SK-MEL-5 (cell line): ENCODE measurements around the gene BICDL2. TPM values are rescaled to one million over a fixed set of nuclear protein-coding genes. Genes with fewer than 3 reads are reported as not detected.

Source experiments
- DNase-seq: peaks from one replicate; pipeline ENCODE4 v3.0.0-alpha.2; 2016; ENCODE audit warnings: low read depth, low spot score
- in situ Hi-C: cut with HindIII; loops from 2 replicates; pipeline ENCODE4 v1.10.0; 2016; ENCODE audit warnings: low sequenced_read_pairs, high pct_unique_total_duplicates, low pct_unique_long_range_greater_than_20kb
- total RNA-seq: library from RNA; depleted of rRNA; stranded (reverse); fragments of >200 nt; shearing (Covaris generic); gene quantifications from 2 replicates; pipeline ENCODE4 v1.2.3, GENCODE V29; 2014

Gene BICDL2
- total RNA-seq, 1 experiment from 2014 or later: 0.24 TPM

GRCh38 chr16:3032624-3033023 is 4.1 kb downstream of the BICDL2 start:
- no peak for DNase-seq
- in situ Hi-C loops: no loop called here

GRCh38 chr16:3030222-3031212 is 6.2 kb downstream of the BICDL2 start:
- in situ Hi-C loops: no loop called here
- DNase-seq: no peak

GRCh38 chr16:3029491-3030221 is 7.1 kb downstream of the BICDL2 start:
- DNase-seq: no peak
- in situ Hi-C loops: no loop called here

- DNase-seq: no peak
- in situ Hi-C loops: no loop called here
These were observed 7.9 kb downstream of the BICDL2 start for GRCh38 chr16:3028716-3029319.

- in situ Hi-C loops: no loop called here
These were observed 8.6 kb downstream of the BICDL2 start for GRCh38 chr16:3027983-3028715.

GRCh38 chr16:3027489-3027795 is 9.3 kb downstream of the BICDL2 start:
- in situ Hi-C loops: no loop called here
- no peak for DNase-seq

More at GRCh38 chr16:3027983-3028715, 8.6 kb downstream of the BICDL2 start:
- peak; percentile 82 for DNase-seq

- in situ Hi-C loops: no loop called here
These were observed 9.9 kb downstream of the BICDL2 start for GRCh38 chr16:3026609-3027488.

GRCh38 chr16:3026003-3026378 is 10.8 kb downstream of the BICDL2 start:
- in situ Hi-C loops: no loop called here
- DNase-seq: no peak

More at GRCh38 chr16:3026609-3027488, 9.9 kb downstream of the BICDL2 start:
- no peak for DNase-seq

GRCh38 chr16:3025032-3026002 is 11.4 kb downstream of the BICDL2 start:
- DNase-seq: no peak
- in situ Hi-C loops: no loop called here

GRCh38 chr16:3023669-3024478 is 12.9 kb downstream of the BICDL2 start, which contains the start of the genes HCFC1R1 and THOC6:
TSS of gene HCFC1R1 (minus strand) at chr16:3023942. CDS start at chr16:3023941, 1 bp downstream.
TSS of gene THOC6 (plus strand) at chr16:3024035. CDS start at chr16:3024327, 292 bp downstream.
- in situ Hi-C loops: no loop called here
- DNase-seq: peak; percentile 98

- DNase-seq: no peak
- in situ Hi-C loops: no loop called here
These were observed 13.4 kb downstream of the BICDL2 start for GRCh38 chr16:3023415-3023668.

- in situ Hi-C loops: no loop called here
These were observed 13.9 kb downstream of the BICDL2 start for GRCh38 chr16:3022684-3023414.

GRCh38 chr16:3022208-3022683 is 14.5 kb downstream of the BICDL2 start:
- in situ Hi-C loops: no loop called here
- peak; percentile 77 for DNase-seq

More at GRCh38 chr16:3022684-3023414, 13.9 kb downstream of the BICDL2 start:
- DNase-seq: no peak

- DNase-seq: peak; percentile 77
These were observed 15.1 kb downstream of the BICDL2 start for GRCh38 chr16:3021449-3022207.

More at GRCh38 chr16:3021449-3022207, 15.1 kb downstream of the BICDL2 start:
- in situ Hi-C loops: no loop called here
